Lung (tissue), 12 donors: ENCODE results near the gene NDUFB10. TPM values are rescaled to one million over a fixed set of nuclear protein-coding genes. Genes with fewer than 3 reads are reported as not detected.

Experiments
- ATAC-seq: fragments of 200-7000 bp; cut with Tn5 transposase; one replicate; pipeline ENCODE4 v1.9.1; 2020; ENCODE audit warnings: moderate number of reproducible peaks; ENCODE audit not compliant: insufficient read depth, low FRiP score
- DNase-seq, 3 donors: peaks; one replicate each; pipeline ENCODE4 v3.0.0-alpha.2; 2013 to 2017
- H3K27ac ChIP-seq, 2 donors: one replicate each; pipeline ENCODE4 v1.5.1; 2013; ENCODE audit warnings: mild to moderate bottlenecking in 2 of 2, moderate library complexity in 2 of 2, control low read depth in 1 of 2, inconsistent platforms in 1 of 2, low read depth in 1 of 2, low read length in 1 of 2
- H3K27me3 ChIP-seq, 3 donors: one replicate each; pipeline ENCODE4 v1.5.1; 2013; ENCODE audit warnings: low read length in 2 of 3; ENCODE audit not compliant: control insufficient read depth in 3 of 3, insufficient read depth in 3 of 3
- H3K36me3 ChIP-seq, 4 donors: one replicate each; pipeline ENCODE4 v1.5.1; 2013; ENCODE audit warnings: low read length in 4 of 4, mild to moderate bottlenecking in 1 of 4, moderate library complexity in 1 of 4; ENCODE audit not compliant: control insufficient read depth in 4 of 4, insufficient read depth in 4 of 4
- H3K4me1 ChIP-seq, 5 donors: one replicate each; pipeline ENCODE4 v1.5.1; 2013; ENCODE audit warnings: low read length in 5 of 5, mild to moderate bottlenecking in 2 of 5, moderate library complexity in 1 of 5; ENCODE audit not compliant: control insufficient read depth in 5 of 5, insufficient read depth in 5 of 5
- H3K4me3 ChIP-seq: one replicate; pipeline ENCODE4 v1.5.1; 2013; ENCODE audit warnings: mild to moderate bottlenecking, control low read depth, moderate library complexity
- H3K9ac ChIP-seq, 2 donors: one replicate each; pipeline ENCODE4 v1.5.1; 2013; ENCODE audit warnings: low read length in 2 of 2, control low read depth in 1 of 2; ENCODE audit not compliant: insufficient read depth in 1 of 2
- H3K9me3 ChIP-seq, 4 donors: one replicate each; pipeline ENCODE4 v1.5.1; 2013; ENCODE audit warnings: low read length in 3 of 4, mild to moderate bottlenecking in 1 of 4, moderate library complexity in 1 of 4; ENCODE audit not compliant: control insufficient read depth in 4 of 4, insufficient read depth in 3 of 4
- WGBS, 2 donors: extraction: QIAGEN DNeasy Blood & Tissue Kit; methylation state at CpG; one replicate each; pipeline ENCODE4 v1.1.7; 2013; 5-methylcytosine and 5-hydroxymethylcytosine counted together
- polyA plus RNA-seq, 2 donors: library from polyadenylated mRNA; stranded (reverse); fragments of 200-250 nt; gene quantifications; one replicate each; pipeline ENCODE4 v1.2.1, GENCODE V29; 2013
- total RNA-seq, 2 donors: library from RNA; depleted of rRNA in 1 of 2; stranded (reverse); fragments of >200 nt in 1 of 2; gene quantifications; one replicate each; pipeline ENCODE4 v1.2.1, GENCODE V29; 2014 to 2021
- TF ChIP-seq, protein P1 (sequence below): IDR thresholded peaks from 2 replicates; pipeline ENCODE4 v1.5.1; 2012; ENCODE audit warnings: mild to moderate bottlenecking; ENCODE audit errors: control extremely low read depth, extremely low read depth
- donor health status: control.
- donor health status: control.
- donor health status: Bipolar disorder and iron deficiency.
- donor health status: healthy.
- donor health status: DM: yes; HTN: yes; CAD: no.

NDUFB10 gene
- total and polyA plus RNA-seq, 4 donors, result 107 to 187 (median 131) TPM

GRCh38 chr16:1966460-1966859, 7.1 kb downstream of the NDUFB10 start, which contains the start of gene RNF151:
TSS of gene RNF151 (plus strand) at chr16:1966856. CDS start at chr16:1966882, 26 bp downstream.
- ATAC-seq (no peak), DNase-seq (no peak)
- peaks cover 3 to 26% (median 6%) of the 10 kb centered on the region in 5 donors for H3K4me1 ChIP-seq
- peak within 1 kb of the TSS; percentile 71 for H3K4me3 ChIP-seq
- H3K36me3 ChIP-seq, result peaks cover 6 to 18% (median 15%) of the 10 kb centered on the region in 4 donors
- 99 to 100% methylated on average over 6 of the region's 6 CpGs for WGBS, 2 donors
- H3K27ac ChIP-seq, result peak within 1 kb of the TSS in 1 of 2 donors; percentile 97
- TF ChIP-seq, protein P1, sequence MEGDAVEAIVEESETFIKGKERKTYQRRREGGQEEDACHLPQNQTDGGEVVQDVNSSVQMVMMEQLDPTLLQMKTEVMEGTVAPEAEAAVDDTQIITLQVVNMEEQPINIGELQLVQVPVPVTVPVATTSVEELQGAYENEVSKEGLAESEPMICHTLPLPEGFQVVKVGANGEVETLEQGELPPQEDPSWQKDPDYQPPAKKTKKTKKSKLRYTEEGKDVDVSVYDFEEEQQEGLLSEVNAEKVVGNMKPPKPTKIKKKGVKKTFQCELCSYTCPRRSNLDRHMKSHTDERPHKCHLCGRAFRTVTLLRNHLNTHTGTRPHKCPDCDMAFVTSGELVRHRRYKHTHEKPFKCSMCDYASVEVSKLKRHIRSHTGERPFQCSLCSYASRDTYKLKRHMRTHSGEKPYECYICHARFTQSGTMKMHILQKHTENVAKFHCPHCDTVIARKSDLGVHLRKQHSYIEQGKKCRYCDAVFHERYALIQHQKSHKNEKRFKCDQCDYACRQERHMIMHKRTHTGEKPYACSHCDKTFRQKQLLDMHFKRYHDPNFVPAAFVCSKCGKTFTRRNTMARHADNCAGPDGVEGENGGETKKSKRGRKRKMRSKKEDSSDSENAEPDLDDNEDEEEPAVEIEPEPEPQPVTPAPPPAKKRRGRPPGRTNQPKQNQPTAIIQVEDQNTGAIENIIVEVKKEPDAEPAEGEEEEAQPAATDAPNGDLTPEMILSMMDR, result no peak
- H3K27me3 ChIP-seq, result no peaks in the 10 kb centered on the region
- no peaks in the 10 kb centered on the region for H3K9me3 ChIP-seq
- H3K9ac ChIP-seq, result peak within 1 kb of the TSS; percentile 76 to 78

DNA sequence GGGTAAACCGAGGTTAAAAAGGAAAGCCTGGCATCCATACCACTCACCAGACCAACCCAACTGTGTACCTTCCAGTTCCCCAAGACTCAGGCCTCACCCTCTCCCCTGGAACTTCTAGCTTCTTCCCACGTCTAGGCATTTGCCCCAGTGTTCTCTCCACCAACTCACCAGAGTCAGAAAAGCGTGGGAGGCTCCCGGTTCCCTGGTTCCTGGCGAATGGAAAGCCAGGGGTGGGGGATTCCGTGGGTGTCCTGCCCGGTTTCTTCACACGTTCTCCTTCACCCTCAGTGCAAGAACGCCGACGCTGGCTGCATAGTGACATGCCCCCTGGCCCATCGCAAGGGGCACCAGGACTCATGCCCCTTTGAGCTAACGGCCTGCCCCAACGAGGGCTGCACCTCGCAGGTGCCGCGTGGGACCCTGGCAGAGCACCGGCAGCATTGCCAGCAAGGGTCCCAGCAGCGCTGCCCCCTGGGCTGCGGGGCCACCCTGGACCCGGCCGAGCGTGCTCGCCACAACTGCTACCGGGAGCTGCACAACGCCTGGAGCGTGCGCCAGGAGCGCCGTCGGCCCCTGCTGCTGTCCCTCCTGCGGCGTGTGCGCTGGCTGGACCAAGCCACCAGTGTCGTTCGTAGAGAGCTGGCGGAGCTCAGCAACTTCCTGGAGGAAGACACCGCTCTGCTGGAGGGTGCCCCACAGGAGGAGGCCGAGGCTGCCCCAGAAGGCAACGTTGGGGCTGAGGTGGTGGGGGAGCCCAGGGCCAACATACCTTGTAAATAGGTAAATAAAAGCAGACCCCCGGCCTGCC, 9.0 kb downstream of the NDUFB10 start:
- H3K4me3 ChIP-seq, result no peak overlapping the region
- ATAC-seq (no peak), DNase-seq (no peak)
- H3K36me3 ChIP-seq, result peaks cover 0 to 11% (median 5%) of the 10 kb centered on the region in 4 donors
- no peak overlapping the region for H3K27ac ChIP-seq
- WGBS, 2 donors, result 90 to 92% methylated on average over 41 of the region's 41 CpGs
- no peaks in the 10 kb centered on the region for H3K9me3 ChIP-seq
- peaks cover 6 to 26% (median 10%) of the 10 kb centered on the region in 5 donors for H3K4me1 ChIP-seq
- TF ChIP-seq, protein P1, result no peak
- H3K9ac ChIP-seq, result no peak overlapping the region
- no peaks in the 10 kb centered on the region for H3K27me3 ChIP-seq

GRCh38 chr16:1971796-1972489, 12.6 kb downstream of the NDUFB10 start, which contains the start of gene TBL3:
TSS of gene TBL3 (plus strand) at chr16:1972053. CDS start at chr16:1972165, 112 bp downstream.
- ATAC-seq, result peak; percentile 89
- H3K4me1 ChIP-seq, result peaks cover 0 to 11% (median 7%) of the 10 kb centered on the region in 5 donors
- peaks cover 0 to 12% (median 0%) of the 10 kb centered on the region in 4 donors for H3K9me3 ChIP-seq
- peak within 1 kb of the TSS; percentile 91 for H3K27ac ChIP-seq
- WGBS, 2 donors, result 0% methylated on average over 78 of the region's 78 CpGs
- H3K9ac ChIP-seq, result peak within 1 kb of the TSS; percentile 33 to 63
- TF ChIP-seq, protein P1, result peak; percentile 12
- peak; percentile 94 to 97 (median 96) for DNase-seq
- H3K27me3 ChIP-seq, result no peaks in the 10 kb centered on the region
- peaks cover 0 to 31% (median 14%) of the 10 kb centered on the region in 4 donors for H3K36me3 ChIP-seq
- H3K4me3 ChIP-seq, result peak within 1 kb of the TSS; percentile 97
